ENCODE data around the gene RPRD1A.

GRCh38 chr18:36051760-36052159, 15.6 kb downstream of the RPRD1A start:
- TF ChIP-seq CTCF (IDR thresholded peaks at IDR 0.05; ENCODE audit: insufficient read depth, low read length) (no peak), SPI1 (IDR thresholded peaks at IDR 0.05; ENCODE audit: borderline replicate concordance, low read depth) (no peak), POLR2AphosphoS5 (IDR thresholded peaks at IDR 0.05; ENCODE audit: low read depth) (no peak), REST (IDR thresholded peaks at IDR 0.05; ENCODE audit: insufficient replicate concordance, low read depth) (no peak)

All from HL-60 (cell line).